Fibroblast of lung (primary cell): ENCODE results near the gene XPO6.
"Not testable (repeated sequence)": the region's sequence is repeated elsewhere in the genome, so short reads cannot be mapped to it uniquely, and the experiment has no call there.

ENCODE experiments used
- CTCF ChIP-seq, 2 donors: IDR thresholded peaks in 1 of 2; conservative IDR thresholded peaks in 1 of 2; 1 replicate in 1 of 2; 2 replicates in 1 of 2; pipeline ENCODE4 v1.5.1; 2011 to 2012; ENCODE audit warnings: low read length in 2 of 2, control low read depth in 1 of 2, inconsistent platforms in 1 of 2, low read depth in 1 of 2, mild to moderate bottlenecking in 1 of 2
- EZH2 ChIP-seq: IDR thresholded peaks from 2 replicates; pipeline ENCODE4 v1.5.1; 2012; ENCODE audit warnings: low read length, control low read depth, mild to moderate bottlenecking; ENCODE audit errors: missing control alignments

- not testable (repeated sequence) for TF ChIP-seq CTCF (conservative IDR thresholded peaks at IDR 0.05 in 1 of 2, IDR thresholded peaks at IDR 0.05 in 1 of 2; ENCODE audit: low read depth in 1 of 2, low read length in 2 of 2); EZH2
Observed at GRCh38 chr16:28219777-28220176, 8.0 kb upstream of the XPO6 start.
